Astrocyte of the hippocampus (primary cell): Measurements from ENCODE around the gene ARID5B.

Experiments used
- DNase-seq: peaks from one replicate; pipeline ENCODE4 v3.0.0; 2011; ENCODE audit warnings: low read depth, low spot score

ARID5B gene

DNA sequence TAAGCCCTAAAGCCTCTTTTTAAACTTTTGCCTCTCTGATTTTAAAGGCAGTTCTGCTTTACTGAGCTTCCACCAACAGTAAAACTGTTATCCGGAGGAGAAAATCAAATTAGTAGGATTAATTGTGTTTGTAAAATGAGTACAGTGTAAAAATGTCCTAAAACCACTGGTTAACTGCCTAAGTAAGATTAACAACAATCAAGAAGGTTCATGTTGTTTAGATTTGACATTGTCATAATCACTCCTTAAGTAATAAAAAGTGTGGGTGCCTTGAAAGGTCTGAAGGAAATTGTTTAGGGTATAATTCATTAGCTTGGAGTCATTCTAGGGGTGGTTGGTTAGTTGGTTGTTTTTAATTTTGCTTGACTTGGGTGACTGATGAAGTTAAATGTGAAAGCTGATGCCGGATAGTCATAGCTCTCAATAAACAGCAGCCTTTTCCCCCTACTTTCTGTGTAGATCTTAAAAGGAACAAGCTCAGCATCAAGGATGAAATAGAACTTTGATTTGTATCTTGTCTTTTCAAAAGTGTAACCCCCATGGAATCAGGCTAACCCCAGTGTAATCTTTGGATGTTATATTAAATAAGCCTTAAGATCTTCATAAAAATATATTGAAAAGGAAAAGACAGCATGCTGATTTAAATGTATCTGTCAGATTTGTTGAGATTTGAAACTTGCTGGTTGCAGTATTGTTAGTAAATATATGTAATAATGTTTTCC, 148.3 kb downstream of the ARID5B start:
- DNase-seq: no peak

DNA sequence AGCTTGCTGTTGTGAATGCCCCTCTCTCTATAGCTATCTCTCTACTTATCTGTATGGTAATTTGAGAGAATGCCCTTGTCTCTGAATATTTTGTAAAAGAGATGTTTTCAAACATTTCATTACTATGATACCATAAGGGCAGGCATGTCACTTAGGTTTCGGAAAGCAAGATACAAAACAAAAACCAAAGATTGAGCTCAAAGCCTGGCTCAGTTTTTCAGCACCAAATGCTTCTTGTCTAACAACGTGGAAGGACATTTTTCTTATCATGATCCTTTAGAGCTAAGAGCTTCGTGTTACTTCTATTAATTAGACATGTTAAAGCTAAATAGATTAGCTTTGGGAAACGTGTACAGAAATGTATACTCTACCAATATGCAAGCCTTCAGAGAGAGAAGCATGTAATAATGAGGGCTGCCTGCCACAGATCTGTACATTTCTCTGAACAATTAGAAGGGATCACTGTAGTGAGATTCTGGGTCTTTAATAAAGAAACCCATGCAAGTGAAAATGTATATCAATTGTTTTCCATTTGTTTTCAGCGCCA, 148.9 kb downstream of the ARID5B start:
- DNase-seq: peak; percentile 42

DNA sequence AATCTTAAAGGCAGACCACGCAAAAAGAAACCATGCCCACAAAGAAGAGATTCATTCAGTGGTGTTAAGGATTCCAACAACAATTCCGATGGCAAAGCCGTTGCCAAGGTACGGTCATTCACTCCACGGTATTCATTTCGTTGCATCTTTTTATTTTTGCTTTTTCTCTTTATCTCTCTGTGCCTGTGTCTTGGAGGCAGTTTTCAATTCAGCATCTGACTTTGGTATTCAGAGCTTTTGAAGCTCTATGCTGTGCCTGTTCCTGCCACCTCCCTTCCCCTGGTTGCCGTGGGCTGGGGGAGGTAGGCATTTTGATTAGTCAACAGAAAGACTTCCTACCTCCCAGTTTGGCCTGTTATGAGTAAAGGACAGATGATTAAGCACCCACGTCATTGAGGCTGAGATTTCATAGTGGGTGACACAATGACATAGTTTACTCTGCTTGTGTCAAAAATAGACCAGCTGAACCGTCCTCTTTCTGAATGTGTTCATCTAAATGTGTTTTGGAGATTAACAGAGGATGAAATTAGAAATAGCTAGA, 149.5 kb downstream of the ARID5B start:
- peak; percentile 95 for DNase-seq

DNA sequence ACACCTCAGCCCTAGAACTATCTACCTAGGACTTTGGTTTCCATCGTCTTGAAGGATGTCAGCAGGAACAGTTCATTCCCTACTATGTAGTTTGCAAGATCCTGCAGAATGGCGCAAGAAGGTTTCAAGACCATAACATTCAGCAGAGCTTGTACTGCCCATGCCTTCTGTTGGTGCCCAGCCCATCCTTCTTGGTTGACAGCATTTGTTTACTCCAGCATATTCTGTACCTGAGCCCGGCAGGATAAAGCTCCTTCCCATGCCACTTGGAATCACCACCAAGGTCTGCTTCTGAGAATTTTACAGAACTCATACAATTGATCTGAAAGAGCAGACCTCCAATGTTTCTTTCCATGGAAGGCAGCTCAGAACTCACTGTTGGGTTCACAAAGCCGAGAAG, 150.8 kb downstream of the ARID5B start:
- DNase-seq: peak; percentile 13

DNA sequence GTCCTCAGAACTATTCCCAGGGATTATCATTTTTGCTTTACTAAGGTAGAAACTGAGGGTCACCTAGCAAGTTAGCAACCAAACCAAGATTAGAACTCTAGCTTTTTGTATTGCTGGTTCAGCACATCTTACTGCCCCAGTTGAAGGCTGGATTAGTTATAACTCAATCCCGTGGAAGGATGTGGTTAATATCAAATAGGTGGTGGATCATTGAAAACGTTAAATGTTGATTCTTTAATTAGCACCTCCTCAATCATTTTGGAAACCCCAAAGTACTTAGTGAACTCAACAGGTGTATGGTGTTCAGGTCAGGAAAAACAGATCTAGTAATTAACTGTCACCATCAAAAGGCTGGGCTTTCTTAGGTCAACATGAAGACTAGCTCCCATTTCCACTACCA, 152.4 kb downstream of the ARID5B start:
- DNase-seq: no peak

DNA sequence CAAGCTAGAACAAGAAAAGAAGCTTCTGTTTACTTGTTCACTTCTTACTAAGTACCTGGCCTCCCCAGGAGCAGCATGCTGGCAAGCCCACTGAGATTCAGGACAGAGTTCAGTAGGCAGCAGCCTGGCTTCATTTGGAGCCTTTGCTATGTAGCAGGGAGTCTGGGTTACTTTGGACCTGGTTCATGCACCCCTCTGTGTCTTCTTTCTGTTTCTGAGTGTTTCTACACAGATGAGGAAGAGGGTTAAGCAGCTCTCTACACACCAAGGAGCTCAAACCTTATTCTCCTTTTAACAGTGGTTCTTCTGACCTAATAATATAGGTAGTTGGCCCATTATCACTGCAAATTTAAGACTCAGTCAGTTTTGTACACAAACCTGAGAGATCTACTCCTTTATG, 152.9 kb downstream of the ARID5B start:
- DNase-seq: peak; percentile 7

DNA sequence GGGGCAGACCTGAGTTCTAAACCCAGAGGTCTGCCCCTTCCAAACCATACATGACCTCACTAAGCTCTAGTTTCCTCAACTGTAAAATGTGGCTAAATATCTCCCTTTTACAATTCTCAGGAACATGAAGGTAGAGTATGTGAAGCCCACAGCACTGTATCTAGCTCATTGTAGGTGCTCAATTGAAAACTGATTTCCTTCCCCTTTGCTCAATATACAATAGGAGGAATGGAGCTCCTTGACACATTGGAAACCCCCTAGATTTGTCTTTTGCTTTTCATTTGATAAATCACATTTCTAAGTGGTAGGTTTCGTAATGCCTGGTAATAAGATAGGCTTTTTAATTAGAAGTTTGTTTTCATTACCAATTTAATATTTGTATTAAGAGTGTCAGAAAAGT, 153.3 kb downstream of the ARID5B start:
- peak; percentile 4 for DNase-seq

DNA sequence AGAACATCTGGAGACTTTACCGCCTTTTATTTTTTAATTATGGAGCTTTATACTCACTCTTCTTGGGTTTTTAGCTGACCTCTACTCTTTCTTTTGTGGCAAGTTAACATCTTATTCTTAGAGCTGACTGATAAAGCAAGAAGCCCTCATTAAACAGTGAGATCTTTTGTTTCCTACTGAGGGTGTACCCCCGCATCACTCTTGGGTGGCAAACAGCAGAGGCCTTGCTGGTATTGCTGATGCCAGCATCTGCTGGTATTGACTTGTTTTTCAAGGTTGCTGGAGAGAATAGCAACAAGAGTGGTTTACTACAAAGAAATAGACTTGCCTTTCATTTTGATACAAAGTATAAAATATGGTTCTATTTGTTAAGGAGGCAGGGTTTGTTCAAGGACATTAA, 154.7 kb downstream of the ARID5B start:
- DNase-seq: no peak

DNA sequence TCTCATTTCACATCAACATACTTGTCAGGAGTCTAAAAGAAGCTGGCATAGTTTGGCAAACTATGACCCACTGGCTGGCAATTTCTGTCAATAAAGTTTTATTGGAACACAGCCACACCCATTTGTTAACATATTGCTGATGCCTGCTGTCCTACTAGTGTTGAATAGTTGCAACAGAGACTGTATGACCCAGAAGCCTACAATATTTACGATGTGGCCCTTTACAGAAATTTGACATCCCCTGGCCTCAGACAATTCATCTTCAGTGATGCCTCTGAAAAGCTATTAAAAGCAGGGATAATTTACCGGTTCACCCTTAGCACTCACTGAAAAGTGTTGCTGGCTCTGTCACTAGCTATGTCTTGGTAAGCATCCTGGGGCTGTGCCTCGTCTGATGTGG, 155.2 kb downstream of the ARID5B start:
- no peak for DNase-seq

DNA sequence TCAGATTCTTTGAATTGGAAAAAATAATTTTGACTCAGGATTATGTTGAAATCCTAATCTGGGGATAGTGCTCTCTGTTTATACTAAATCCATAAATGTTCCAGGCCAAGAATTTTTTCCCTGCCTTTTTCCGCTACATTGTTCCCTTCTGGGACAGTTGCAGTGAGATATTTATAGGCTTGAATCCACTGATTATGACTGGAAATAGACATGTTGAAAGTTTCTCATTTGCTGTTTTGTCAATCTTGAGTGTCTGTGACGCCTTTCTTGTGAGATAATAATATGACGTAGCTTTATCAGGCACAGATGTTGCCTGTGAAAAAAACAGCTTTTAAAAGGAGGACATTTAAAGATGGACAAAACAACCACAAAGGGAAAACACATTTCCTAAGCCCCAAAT, 155.9 kb downstream of the ARID5B start:
- DNase-seq: no peak

DNA sequence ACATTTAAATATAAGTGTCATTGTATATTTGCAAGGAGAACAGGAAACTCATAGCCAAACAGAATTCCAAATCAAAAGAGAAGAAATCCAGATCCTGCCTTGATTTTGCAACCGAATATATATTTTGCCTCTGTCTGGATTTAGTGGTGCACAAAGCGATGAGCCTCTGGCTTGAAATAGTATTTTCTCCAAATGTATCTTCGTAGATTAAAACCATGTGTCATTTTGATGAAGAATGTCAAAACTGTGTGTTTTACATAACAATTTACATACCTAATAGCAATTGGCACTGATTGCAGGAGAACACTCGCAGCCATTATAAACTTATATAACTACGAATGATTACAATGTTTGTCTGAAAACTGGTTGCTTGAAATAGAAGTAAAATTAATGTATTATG, 156.4 kb downstream of the ARID5B start:
- DNase-seq: no peak

DNA sequence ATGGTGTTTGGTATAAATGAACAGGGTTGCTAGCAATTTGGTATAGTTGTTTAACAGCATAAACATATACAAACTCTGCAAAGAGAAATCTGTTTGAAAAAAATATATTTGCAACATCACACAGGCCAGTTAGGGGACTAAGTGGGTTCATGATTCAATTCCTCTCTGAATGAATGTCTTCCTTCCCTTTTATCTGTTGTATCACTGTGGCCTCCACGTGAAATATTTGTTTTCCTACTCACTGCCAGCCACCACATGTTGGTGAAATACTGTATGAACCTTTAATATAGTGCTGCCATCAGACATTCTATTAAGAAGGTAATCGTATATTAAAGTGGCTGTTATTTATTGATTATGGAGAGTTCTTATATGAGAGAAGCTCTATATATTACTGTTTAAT, 157.0 kb downstream of the ARID5B start:
- DNase-seq: no peak

DNA sequence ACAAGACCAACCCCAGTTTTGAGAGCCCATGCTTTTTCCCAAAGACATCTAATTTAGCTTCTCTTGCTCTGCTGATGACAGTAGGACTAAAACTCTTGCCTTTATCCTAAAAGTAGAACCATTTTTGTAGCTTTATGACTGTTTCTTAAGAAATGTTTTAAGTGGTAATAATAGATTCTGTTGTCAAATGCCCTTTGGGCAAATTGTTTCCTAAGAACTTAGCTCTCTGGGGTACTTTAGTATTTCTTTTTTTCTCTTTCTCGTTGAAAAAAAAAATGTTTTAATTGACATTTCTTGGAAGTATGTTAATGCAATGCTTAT, 157.4 kb downstream of the ARID5B start:
- no peak for DNase-seq

DNA sequence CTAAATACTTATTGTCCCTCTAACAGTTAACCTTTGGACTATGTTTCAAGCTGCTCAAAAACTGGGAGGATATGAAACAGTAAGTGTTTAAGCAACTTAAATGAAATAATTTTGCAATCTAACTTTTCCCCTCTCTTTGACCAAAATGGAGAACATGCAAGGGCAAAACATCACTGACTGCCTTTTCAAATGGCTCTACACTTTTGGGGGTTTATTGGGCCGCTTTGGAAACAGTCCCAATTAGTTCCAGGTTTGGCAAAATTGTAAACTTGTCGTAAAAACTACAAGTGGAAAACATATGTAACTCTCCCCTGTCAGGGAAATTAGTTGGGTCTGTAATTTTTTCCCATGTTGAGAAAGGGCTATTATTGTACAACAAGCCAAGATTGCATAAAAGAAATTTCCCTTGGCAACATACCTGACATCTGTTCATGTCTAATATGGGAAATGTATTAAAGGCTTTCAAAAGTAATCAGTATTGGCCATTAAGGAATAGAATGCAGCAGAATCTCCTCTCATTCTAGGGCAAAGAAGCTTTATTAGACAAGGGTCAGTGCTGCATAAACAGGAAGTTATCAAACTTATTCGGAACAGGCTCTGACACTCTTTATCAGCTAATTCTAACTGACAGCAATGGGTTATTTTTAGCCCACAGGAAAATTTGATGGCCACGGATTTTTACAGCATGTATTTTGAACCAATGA, 157.9 kb downstream of the ARID5B start:
- DNase-seq: no peak

DNA sequence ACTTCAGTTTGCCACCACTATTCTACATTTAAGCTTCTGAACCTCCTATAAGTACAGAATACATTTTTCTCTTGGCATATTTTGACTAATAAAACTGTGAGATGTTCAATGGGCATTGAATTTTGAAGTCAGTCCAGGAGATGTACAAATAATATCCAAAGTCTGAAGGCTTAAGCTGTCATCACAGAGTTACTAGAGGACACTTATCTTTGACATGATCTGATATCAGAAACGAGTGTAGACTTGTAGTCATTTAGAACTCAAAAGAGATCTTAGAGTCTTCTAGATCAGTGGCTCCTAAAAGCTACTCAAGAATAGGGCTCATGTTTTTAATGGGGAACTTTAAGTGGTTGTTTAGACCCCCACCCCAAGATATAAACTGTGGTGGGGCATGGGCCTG, 160.5 kb downstream of the ARID5B start:
- no peak for DNase-seq

DNA sequence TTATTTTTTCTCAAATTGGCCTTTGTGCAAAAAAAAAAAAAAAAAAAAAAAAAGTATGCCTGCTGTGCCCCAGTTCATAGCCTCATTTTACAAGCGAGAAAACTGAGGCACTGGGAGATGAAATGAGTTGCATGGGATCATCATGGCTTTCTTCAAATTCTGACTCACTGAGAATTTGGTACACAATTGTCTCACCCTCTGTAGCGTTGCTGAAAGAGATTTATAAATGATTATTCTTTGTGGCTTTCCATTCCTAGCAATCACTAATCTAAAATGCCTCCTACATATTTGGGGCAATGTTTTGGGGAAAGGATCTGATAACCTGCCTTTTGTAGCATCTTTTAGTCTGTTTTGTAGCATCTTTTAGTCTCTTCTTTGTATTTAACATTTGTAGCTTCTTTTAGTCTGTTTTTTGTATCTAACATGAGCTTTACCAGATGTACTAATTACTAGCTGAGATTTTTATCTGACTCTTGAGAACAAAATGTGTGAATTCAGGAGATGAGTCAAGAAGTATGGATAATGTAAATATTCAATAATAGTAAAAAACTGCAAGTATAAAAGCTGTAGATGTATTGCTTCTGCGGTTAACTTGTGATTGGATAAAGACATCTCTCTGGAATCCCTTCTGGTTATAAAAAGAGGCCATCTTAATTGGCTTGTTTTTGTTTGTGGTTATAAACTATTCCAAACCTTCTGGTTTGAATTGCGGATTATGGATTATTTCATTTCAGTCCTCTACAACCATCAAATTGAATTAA, 161.4 kb downstream of the ARID5B start:
- DNase-seq: peak; percentile 55

DNA sequence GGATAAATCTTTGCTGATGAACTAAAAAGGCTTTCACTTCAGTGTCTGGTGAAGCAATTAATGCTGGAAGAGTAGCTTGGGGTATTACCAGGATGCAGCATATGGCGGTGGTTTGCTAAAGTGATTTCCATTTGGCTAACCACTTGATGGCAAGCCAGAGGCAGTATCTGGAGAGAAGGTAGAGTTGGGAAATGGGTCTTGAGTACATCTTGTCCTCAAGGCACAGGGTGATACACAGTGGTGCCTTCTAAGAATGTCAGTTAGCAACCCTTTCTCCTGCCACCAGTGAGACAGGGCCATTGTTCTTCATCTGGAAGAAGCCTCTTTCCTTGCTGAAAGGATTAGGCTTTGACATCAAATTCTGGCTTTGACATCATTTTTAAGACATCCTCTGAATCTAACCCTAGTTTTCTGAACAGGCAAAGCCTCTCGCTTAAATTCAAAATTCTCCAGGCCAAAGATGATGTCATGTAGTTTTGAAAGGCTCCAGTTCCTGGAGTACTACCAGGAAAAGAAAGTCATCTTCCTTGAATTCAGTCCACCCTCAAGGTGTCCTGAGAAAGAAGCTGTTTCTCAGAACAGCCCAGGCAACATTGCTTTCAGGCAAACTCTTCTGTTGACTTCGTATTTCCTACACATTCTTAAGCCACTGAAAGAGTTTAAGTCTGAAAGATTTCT, 162.4 kb downstream of the ARID5B start:
- DNase-seq: peak; percentile 55

DNA sequence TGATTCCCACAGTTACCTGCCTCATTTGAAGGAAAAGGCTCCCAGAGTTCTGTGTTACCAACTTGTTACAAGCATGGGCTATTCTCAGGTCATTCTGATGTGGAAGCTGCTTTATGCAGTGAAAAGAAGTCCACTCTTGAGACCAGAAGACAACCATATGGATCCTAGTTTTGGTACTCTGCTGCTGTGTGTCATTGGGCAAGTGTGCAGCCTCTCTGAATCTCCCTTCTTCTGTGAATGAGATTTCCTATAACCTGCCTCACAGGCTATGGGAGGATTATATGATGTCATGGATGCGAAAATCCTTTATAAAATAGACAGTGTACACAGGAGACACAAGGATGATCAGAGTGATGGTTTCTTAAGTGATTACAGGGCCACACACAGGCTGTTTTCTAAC, 166.1 kb downstream of the ARID5B start:
- no peak for DNase-seq

DNA sequence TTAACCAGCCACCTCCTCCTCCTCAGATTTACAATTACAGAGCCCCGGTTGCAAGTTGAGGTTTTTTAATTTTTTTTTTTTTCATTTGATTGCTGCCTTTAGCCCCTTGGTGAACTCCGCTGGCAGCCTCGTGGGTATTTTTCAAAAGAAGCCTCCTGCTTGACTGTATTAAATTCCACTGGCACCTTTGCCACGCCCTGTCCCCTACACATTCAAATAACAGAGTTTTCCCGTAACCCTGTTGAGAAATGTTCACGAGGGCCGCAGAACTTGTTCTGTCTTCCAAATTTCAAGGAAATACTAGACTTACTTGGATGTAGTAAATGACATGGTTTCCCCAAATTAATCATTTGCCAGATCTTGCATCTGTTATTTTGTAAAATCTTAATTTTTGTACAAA, 167.0 kb downstream of the ARID5B start:
- no peak for DNase-seq

DNA sequence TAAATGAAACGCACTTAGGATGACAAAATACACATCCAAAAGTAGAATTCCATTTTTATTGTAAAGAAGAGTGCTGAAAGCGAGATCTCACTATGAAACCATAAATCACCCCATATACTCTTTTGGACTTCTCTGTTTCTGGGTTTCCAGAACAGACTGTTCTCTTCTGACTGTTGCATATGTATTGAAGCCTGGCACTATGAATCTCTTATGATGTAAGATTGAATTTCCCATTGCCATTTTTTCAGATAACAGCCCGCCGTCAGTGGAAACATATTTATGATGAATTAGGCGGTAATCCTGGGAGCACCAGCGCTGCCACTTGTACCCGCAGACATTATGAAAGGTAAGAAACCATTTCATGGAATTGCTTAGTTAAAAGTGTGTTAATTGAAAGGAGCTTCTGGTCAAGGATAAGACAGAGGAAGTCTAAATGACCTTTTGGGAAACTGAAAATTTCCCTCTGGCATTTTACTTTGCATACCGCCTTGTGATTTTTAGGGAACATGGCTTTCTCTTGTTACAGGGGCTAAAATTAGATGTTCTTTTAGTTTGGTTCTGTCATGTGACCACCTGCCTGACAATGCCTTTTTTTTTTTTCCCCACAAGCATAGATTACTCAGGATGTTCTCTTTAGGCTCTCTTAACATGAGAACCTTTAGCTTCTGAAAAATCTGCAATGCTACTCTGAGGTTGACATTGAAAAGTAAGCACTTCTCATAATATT, 168.1 kb downstream of the ARID5B start:
- DNase-seq: no peak

DNA sequence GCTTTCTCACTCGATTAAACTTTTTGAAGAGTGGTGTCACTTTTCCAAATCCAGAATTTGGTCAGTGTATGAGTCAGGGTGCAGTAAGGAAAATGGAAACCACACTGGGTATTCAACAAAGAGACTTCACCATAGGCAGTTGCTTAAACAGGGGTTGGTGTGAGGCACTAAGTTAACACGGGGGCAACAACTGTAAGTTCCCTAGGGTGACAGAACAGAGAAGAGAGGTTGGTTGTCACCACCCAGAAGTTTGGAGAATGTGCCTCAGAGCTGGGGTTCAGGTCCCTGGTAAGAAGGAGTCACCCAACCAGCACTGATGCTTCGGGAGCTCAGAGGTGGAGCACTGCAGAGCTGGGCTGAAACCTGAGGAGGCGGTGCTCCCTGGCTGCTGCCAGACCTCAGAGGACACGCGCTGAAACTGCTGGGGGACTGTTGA, 170.4 kb downstream of the ARID5B start:
- DNase-seq: peak; percentile 63
